B cell (primary cell): ENCODE results near the gene MUC21. TPM values are rescaled to one million over a fixed set of nuclear protein-coding genes. Genes with fewer than 3 reads are reported as not detected.

Experiments used
- ATAC-seq: fragments of 200-7000 bp; cut with Tn5 transposase; one replicate; pipeline ENCODE4 v1.10.0; 2021; ENCODE audit warnings: low read depth, mild to moderate bottlenecking, moderate number of reproducible peaks, moderate library complexity
- CTCF ChIA-PET: fragments of 350-600 bp; sonication (Branson Sonifier 250); formaldehyde crosslinking; loops from one replicate; lab custom pipeline; 2021; ENCODE audit warnings: antibody characterized with exemption, inconsistent platforms; lab: Charles Lee
- POLR2A ChIA-PET: fragments of 350-600 bp; sonication (Branson Sonifier 250); formaldehyde crosslinking; loops from one replicate; lab custom pipeline; 2021; ENCODE audit warnings: antibody characterized with exemption; lab: Charles Lee
- DNase-seq: peaks from one replicate; pipeline ENCODE4 v3.0.0; 2013
- H2AFZ ChIP-seq: 2 replicates; pipeline ENCODE4 v1.6.1; 2012; ENCODE audit warnings: mild to moderate bottlenecking, low read depth, low read length; ENCODE audit not compliant: insufficient read depth, poor library complexity, severe bottlenecking
- H3K27ac ChIP-seq, 2 donors: 1 replicate in 1 of 2; 2 replicates in 1 of 2; pipeline ENCODE4 v1.5.1; 2012 to 2013; ENCODE audit warnings: low read length in 2 of 2, mild to moderate bottlenecking in 2 of 2, moderate library complexity in 1 of 2
- H3K27me3 ChIP-seq, 4 experiments: fragments of 200-600 bp in 1 of 4; sonication (generic) in 1 of 4; replicated peaks in 1 of 4; 1 replicate in 2 of 4; 2 replicates in 2 of 4; pipeline versions ENCODE4 v1.6.1 to v1.7.0; 2013 to 2016; ENCODE audit warnings: low read length in 3 of 4, mild to moderate bottlenecking in 2 of 4, mixed read lengths in 1 of 4, moderate library complexity in 1 of 4; ENCODE audit not compliant: insufficient read depth in 4 of 4, control insufficient read depth in 3 of 4; ENCODE audit errors: control extremely low read depth in 1 of 4
- H3K36me3 ChIP-seq, 2 experiments: replicated peaks in 1 of 2; 1 replicate in 1 of 2; 2 replicates in 1 of 2; pipeline versions ENCODE4 v1.6.1 to v1.7.1; 2013; ENCODE audit warnings: low read length in 1 of 2; ENCODE audit not compliant: insufficient read depth in 2 of 2, control insufficient read depth in 1 of 2; ENCODE audit errors: control extremely low read depth in 1 of 2, extremely low read depth in 1 of 2
- H3K4me1 ChIP-seq, 2 donors: fragments of 200-600 bp in 1 of 2; sonication (generic) in 1 of 2; 1 replicate in 1 of 2; 2 replicates in 1 of 2; pipeline versions ENCODE4 v1.5.1 to v1.6.1; 2013 to 2017; ENCODE audit warnings: low read length in 2 of 2; ENCODE audit not compliant: control insufficient read depth in 2 of 2, insufficient read depth in 2 of 2
- H3K4me2 ChIP-seq: replicated peaks from 2 replicates; pipeline ENCODE3; 2012; ENCODE audit warnings: mild to moderate bottlenecking, low read depth, low read length; ENCODE audit not compliant: poor library complexity, severe bottlenecking
- H3K4me3 ChIP-seq, 5 experiments: fragments of 200-600 bp in 1 of 5; sonication (generic) in 1 of 5; 1 replicate in 3 of 5; 2 replicates in 2 of 5; pipeline versions ENCODE4 v1.5.1 to v1.7.0; 2011 to 2016; ENCODE audit warnings: low read length in 4 of 5, mild to moderate bottlenecking in 4 of 5, low read depth in 2 of 5, control low read depth in 1 of 5, moderate library complexity in 1 of 5; ENCODE audit not compliant: insufficient read depth in 1 of 5; ENCODE audit errors: control extremely low read depth in 1 of 5, extremely low read depth in 1 of 5
- H3K79me2 ChIP-seq: fragments of 200-600 bp; sonication (generic); one replicate; pipeline ENCODE4 v1.6.0; 2016; ENCODE audit warnings: low read length; ENCODE audit not compliant: control insufficient read depth, insufficient read depth
- H3K9ac ChIP-seq: fragments of 200-600 bp; sonication (generic); 2 replicates; pipeline ENCODE4 v1.6.1; 2017; ENCODE audit warnings: mild to moderate bottlenecking, low read length, moderate library complexity
- H3K9me3 ChIP-seq, 3 donors: one replicate each; pipeline versions ENCODE4 v1.6.1 to v1.7.1; 2013; ENCODE audit warnings: low read length in 2 of 3; ENCODE audit not compliant: control insufficient read depth in 2 of 3, insufficient read depth in 1 of 3; ENCODE audit errors: control extremely low read depth in 1 of 3
- H4K20me1 ChIP-seq: 2 replicates; pipeline ENCODE4 v1.6.0; 2012; ENCODE audit warnings: mild to moderate bottlenecking, low read length; ENCODE audit not compliant: insufficient read depth, control insufficient read depth, poor library complexity, severe bottlenecking
- H3K27ac Mint-ChIP-seq: one replicate; pipeline ENCODE4 v1.8.0; 2021; ENCODE audit warnings: mixed read lengths
- H3K27me3 Mint-ChIP-seq: one replicate; pipeline ENCODE4 v1.8.0; 2021; ENCODE audit warnings: mixed read lengths
- H3K4me1 Mint-ChIP-seq: one replicate; pipeline ENCODE4 v1.8.0; 2021; ENCODE audit warnings: mixed read lengths
- H3K4me3 Mint-ChIP-seq: one replicate; pipeline ENCODE4 v1.8.0; 2021; ENCODE audit warnings: mixed read lengths
- H3K9me3 Mint-ChIP-seq: one replicate; pipeline ENCODE4 v1.8.0; 2022; ENCODE audit warnings: mixed read lengths; ENCODE audit not compliant: insufficient read depth
- EZH2 ChIP-seq: IDR thresholded peaks from 2 replicates; pipeline ENCODE4 v1.6.1; 2012; ENCODE audit warnings: borderline replicate concordance, low read depth, mild to moderate bottlenecking, moderate library complexity, low read length; ENCODE audit not compliant: insufficient read depth, poor library complexity, severe bottlenecking
- WGBS: methylation state at CpG from one replicate; pipeline ENCODE4 v1.1.5; 2013; ENCODE audit warnings: missing lambda C conversion rate; ENCODE audit not compliant: insufficient coverage; 5-methylcytosine and 5-hydroxymethylcytosine counted together
- intact Hi-C: fragments of 100-400 bp; cut with micrococcal nuclease; formaldehyde crosslinking; loops from one replicate; pipeline ENCODE4 v1.10.0; 2022
- polyA plus RNA-seq: library from polyadenylated mRNA; depleted of rRNA; stranded (reverse); fragments of >200 nt; gene quantifications from 2 replicates; pipeline ENCODE4 v1.2.3, GENCODE V29; 2012
- total RNA-seq, 2 donors: library from RNA; stranded (reverse); fragments of 120-200 nt in 1 of 2; gene quantifications; 1 replicate in 1 of 2; 2 replicates in 1 of 2; pipeline versions ENCODE4 v1.2.3 to v1.2.4, GENCODE V29; 2013 to 2022
- TF ChIP-seq, protein P1 (sequence below): fragments of 200-600 bp; IDR thresholded peaks from one replicate; pipeline ENCODE4 v1.8.0; 2022; ENCODE audit warnings: antibody characterized with exemption, mild to moderate bottlenecking

MUC21 gene
- total and polyA plus RNA-seq, 2 donors (not counting 1 experiment from before 2014, with no cell fraction given): not detected

- H3K27me3 ChIP-seq: peaks cover 0 to 24% (median 0%) of the 10 kb centered on the region in 4 experiments
- no peak overlapping the region for H3K4me2 ChIP-seq
- CTCF ChIA-PET: no interaction called here
- 81% methylated on average over 4 of the region's 4 CpGs for WGBS
- TF ChIP-seq, protein P1, sequence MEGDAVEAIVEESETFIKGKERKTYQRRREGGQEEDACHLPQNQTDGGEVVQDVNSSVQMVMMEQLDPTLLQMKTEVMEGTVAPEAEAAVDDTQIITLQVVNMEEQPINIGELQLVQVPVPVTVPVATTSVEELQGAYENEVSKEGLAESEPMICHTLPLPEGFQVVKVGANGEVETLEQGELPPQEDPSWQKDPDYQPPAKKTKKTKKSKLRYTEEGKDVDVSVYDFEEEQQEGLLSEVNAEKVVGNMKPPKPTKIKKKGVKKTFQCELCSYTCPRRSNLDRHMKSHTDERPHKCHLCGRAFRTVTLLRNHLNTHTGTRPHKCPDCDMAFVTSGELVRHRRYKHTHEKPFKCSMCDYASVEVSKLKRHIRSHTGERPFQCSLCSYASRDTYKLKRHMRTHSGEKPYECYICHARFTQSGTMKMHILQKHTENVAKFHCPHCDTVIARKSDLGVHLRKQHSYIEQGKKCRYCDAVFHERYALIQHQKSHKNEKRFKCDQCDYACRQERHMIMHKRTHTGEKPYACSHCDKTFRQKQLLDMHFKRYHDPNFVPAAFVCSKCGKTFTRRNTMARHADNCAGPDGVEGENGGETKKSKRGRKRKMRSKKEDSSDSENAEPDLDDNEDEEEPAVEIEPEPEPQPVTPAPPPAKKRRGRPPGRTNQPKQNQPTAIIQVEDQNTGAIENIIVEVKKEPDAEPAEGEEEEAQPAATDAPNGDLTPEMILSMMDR: no peak
- no peak for TF ChIP-seq EZH2
- DNase-seq (no peak), ATAC-seq (no peak)
- no peaks in the 10 kb centered on the region for H3K9me3 ChIP-seq
- H3K27ac ChIP-seq: no peak overlapping the region
- no peak overlapping the region for H2AFZ ChIP-seq
- no peaks in the 10 kb centered on the region for H3K79me2 ChIP-seq
- H3K27me3 Mint-ChIP-seq: peaks cover 46% of the 10 kb centered on the region
- no peak overlapping the region for H3K4me3 ChIP-seq
- no peaks in the 10 kb centered on the region for H4K20me1 ChIP-seq
- H3K9me3 Mint-ChIP-seq: no peaks in the 10 kb centered on the region
- no peak overlapping the region for H3K4me3 Mint-ChIP-seq
- POLR2A ChIA-PET: no interaction called here
- no peaks in the 10 kb centered on the region for H3K4me1 ChIP-seq
- no peak overlapping the region for H3K9ac ChIP-seq
- H3K27ac Mint-ChIP-seq: no peak overlapping the region
- H3K4me1 Mint-ChIP-seq: no peaks in the 10 kb centered on the region
- no peaks in the 10 kb centered on the region for H3K36me3 ChIP-seq
- intact Hi-C loops: no loop called here
Measured at GRCh38 chr6:31033075-31033474, 49.6 kb downstream of the MUC21 start.

DNA sequence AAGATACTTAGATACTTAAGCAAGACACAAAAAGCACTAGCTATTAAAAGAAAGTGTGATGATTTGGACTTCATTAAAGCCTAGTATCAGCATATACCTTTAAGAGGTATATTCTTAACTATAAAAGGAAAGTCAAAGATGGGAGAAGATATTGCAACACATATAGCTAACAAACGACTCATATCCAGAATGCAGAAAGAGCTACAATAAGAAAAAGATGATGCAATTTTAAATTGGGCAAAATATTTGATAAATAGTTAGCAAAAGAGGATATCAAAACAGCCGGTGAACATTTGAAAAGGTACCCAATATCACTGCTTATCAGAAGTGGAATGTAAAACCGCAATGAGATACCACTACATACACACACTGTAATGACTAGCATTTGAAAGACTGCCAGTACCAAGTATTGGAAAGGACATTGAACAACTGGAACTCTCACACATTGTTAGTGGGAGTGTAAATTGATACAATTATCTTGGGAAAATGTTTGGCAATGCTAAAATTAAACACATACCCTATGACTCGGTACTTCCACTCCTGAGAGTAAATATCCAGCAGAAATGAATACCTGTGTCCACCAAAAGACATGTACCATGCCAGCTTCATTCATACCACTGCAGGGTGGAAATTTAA, 52.5 kb downstream of the MUC21 start:
- no peak for ATAC-seq
- Histone ChIP-seq H2AFZ (no peak overlapping the region), H3K27ac (no peak overlapping the region), H3K9ac (no peak overlapping the region), H3K9me3 (no peaks in the 10 kb centered on the region), H3K27me3 (peaks cover 0 to 19% (median 0%) of the 10 kb centered on the region in 4 experiments), H3K36me3 (no peaks in the 10 kb centered on the region), H3K79me2 (no peaks in the 10 kb centered on the region), H3K4me3 (no peak overlapping the region), H4K20me1 (no peaks in the 10 kb centered on the region), H3K4me1 (no peaks in the 10 kb centered on the region), H3K4me2 (no peak overlapping the region)
- Mint-ChIP-seq H3K27me3 (peaks cover 36% of the 10 kb centered on the region), H3K9me3 (no peaks in the 10 kb centered on the region), H3K4me3 (no peak overlapping the region), H3K27ac (no peak overlapping the region), H3K4me1 (no peaks in the 10 kb centered on the region)
- DNase-seq: no peak
- intact Hi-C loops: no loop called here
- TF ChIP-seq, protein P1: no peak
- TF ChIP-seq EZH2: no peak
- CTCF ChIA-PET: interaction anchor here (0.7 to 1.1 kb wide), 3 partner anchors 8 to 682 kb away, joined by 3 to 8 read pairs (median 3); no protein-coding TSS in a partner anchor
- no CpG with 5 or more reads among the region's 4 CpGs for WGBS
- POLR2A ChIA-PET: no interaction called here
